GM19239 (cell line): ENCODE data around the gene KIRREL3.

Experiments
- DNase-seq: peaks from one replicate; pipeline ENCODE4 v3.0.0; 2011; ENCODE audit warnings: low spot score; ENCODE audit not compliant: insufficient read length
- FAIRE-seq: peaks from 2 replicates; lab custom pipeline; 2011; peaks lifted over from hg19 to GRCh38; lab: Jason Lieb, UNC

The KIRREL3 gene

DNA sequence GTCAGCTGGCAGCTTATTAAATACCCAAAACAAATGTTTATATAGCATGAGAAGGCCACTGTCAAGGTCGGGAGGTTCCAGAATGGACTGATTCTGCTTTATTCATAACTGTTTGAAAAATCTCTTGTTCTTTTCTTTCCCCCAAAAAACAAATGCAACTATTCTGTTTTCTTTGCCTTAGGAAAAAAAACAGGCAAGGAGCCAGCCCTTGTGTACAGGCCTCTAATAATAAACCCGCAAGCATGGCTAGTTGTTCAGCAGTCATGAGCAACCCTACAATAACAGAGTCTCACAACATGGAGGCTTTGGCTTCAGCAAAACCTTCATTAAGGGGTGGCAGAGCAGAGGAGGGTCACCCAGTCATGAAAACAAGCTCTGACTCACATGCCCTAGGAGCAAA lies 191.7 kb downstream of the KIRREL3 start:
- FAIRE-seq (no peak), DNase-seq (no peak)

DNA sequence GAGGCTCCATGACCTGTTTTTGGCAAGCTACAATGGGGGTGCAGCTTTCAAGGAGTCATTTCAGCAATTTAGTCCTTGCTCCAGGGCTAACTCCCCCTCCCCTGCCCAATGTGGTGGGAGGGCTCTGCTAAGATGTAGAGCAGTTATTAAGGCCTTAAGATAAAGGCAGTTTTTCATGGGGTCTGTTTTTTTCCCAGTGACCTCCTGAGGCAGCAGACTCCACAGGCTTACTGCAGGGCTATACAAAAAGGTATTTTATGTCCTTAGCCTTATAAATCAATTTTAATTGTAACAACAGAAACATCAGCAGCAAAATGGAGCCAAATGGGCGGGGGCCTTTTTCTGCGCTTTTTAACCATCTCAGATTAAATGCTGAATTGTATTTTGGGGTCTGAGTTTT lies 192.3 kb downstream of the KIRREL3 start:
- DNase-seq (no peak), FAIRE-seq (no peak)

DNA sequence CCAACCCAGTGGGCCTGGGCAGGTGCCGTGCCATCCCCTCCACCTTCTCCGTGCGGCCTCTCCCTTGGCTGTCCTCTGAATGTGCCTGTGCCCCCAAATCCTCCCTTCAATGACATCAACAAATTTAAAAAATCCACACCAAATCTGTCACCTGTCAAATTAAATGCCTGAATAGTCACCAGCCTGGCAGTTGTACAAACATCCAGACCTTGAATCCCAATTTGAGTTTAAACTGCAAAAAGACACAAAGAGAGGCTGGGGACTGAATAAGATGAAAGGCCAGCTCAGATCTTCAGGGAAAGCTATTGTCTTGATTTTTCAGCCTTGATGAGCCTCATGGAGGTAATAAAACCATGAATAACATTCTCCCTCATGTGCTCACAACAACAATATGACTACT lies 194.7 kb downstream of the KIRREL3 start:
- DNase-seq (no peak), FAIRE-seq (no peak)

GRCh38 chr11:126804363-126804762 lies 196.2 kb downstream of the KIRREL3 start:
- DNase-seq (no peak), FAIRE-seq (no peak)

GRCh38 chr11:126800009-126800408 lies 200.6 kb downstream of the KIRREL3 start:
- FAIRE-seq (no peak), DNase-seq (no peak)

DNA sequence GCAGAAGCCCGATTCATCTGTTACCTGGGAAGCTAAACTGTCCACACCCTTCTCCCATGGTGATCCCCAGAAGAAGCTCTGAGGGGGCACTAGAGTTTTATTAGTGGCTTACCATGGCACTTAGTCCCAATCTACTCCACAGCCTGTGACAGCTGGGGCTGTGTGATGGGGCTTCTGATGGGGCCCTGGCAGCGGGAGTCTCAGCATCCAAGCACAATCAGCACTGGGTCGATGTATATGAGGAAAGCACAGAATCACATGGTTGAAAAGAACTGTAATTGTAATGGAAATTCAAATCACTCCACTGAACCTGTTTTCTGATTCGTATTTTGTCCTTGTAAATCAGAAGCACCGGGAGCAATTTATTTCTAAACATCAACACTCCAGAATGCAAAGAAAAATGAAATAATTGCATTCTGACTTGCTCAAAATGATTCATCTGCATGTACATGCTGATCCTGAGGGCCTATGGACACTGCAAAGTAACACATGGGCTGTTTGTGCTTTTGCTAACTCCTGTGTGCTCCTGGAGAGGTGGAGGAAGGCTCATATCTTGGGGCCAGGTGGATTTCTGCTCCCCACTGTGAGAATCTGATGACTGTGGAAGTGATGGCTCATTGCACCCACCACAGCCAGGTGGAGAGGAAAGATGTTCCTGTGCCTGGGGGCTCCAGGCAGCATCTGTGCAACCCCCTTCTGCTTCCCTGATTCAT lies 203.0 kb downstream of the KIRREL3 start:
- no peak for DNase-seq
- no peak for FAIRE-seq

- FAIRE-seq (no peak), DNase-seq (no peak)
Measured at GRCh38 chr11:126793596-126793995, 207.0 kb downstream of the KIRREL3 start.

- no peak for FAIRE-seq
- DNase-seq = no peak
Measured at GRCh38 chr11:126791991-126792390, 208.6 kb downstream of the KIRREL3 start.

DNA sequence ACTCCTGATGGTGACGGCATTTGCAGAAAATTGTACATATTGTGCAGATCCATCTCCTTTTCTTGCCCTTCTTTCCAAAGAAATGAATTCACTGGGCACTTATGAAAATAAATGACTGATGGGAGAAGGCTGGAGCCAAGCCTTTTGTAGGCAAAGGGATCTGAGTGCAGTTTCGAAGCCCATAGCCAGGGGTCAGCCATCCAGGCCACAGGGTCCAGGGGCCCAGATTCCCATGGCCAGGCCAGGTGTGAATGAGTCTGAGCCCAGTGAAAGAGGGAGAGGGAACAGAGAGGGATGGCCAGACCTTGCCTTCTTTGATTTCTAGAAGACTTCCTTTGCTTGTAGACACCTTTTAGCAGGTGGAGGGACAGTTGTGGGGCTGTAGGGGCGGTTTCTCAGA lies 209.1 kb downstream of the KIRREL3 start:
- no peak for FAIRE-seq
- no peak for DNase-seq

- no peak for FAIRE-seq
- DNase-seq = no peak
Measured at GRCh38 chr11:126790550-126791081, 210.0 kb downstream of the KIRREL3 start.

- no peak for FAIRE-seq
- no peak for DNase-seq
Measured at GRCh38 chr11:126782810-126783209, 217.8 kb downstream of the KIRREL3 start.

GRCh38 chr11:126781942-126782341 lies 218.6 kb downstream of the KIRREL3 start:
- FAIRE-seq = no peak
- DNase-seq = no peak

GRCh38 chr11:126776119-126776518 lies 224.5 kb downstream of the KIRREL3 start:
- DNase-seq = no peak
- no peak for FAIRE-seq

DNA sequence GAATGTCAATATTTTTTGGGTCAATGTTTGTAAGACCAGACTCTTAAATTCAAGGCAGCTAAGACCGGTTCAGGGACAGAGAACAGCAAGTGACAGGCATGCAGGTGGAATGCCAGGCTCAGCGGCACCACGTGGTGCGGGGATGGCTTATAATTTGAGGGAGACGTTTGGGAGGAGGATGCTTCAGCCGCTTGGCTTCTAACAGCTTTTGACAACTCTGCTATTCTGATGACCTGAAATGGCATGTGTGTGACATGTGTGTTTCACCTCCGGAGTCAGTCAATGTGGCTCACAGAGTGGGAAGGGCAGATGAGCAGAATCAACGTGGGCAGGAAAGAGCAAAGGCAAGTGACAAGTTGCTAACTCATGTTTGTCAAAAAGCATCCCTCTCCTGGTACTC lies 228.3 kb downstream of the KIRREL3 start:
- FAIRE-seq = no peak
- DNase-seq = no peak

DNA sequence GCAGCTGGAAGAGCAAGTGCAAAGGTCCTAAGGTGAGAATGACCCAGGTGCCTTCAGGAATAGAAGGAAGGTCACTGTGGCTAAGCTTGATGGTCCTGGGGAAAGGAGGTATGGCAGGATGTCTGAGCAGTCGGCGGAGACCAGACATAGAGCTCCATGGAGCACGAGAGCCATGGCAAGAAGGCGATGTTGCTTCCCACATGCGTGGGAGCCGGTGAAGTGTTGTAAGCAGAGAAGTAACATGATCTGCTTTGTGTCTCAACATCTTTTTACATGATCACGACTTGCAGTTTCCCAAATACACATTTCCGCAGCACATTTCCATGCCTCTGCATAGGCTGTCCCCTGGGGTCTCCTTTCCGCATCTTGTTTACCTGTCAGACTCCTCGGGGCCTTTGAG lies 231.9 kb downstream of the KIRREL3 start:
- FAIRE-seq (no peak), DNase-seq (no peak)

- DNase-seq (no peak), FAIRE-seq (no peak)
Measured at GRCh38 chr11:126766440-126766839, 234.1 kb downstream of the KIRREL3 start.

DNA sequence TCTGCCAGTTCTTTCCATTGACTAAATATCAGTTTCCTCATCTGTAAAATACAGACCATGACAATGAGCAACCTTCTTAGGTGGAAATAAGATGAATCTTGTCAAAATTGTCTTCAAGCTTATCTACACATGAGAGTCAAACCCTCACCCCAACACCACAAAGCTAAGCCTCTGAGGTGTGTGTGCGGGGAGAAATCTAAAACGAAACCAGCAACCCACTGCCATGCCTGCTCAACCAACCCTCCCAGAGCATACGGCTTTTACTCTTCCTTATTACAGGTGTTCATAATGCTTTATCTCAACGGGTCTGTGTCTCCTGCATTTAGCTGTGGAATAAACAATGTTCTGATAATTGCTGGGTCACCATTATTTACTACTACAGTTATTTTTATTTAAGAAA lies 235.4 kb downstream of the KIRREL3 start:
- DNase-seq (no peak), FAIRE-seq (no peak)

DNA sequence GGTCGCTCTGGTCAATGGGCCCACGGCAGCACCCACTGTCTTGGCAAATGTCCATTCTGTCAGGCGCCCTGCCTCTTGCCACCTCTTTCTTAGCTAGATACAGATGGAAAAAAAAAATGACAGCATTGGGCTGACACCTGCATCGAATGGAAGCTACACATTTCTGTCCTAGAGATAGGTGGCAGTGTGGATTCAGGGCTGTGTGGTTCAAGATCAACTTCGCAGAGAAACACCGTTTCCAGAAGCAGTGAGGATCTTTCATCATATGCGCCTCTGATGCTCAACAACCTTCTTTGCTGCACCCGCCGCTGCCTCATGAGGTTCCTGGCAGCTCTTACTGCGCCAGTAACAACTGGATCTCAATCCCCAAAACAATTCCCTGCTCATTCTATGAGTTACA lies 236.3 kb downstream of the KIRREL3 start:
- no peak for FAIRE-seq
- no peak for DNase-seq

- DNase-seq = no peak
- FAIRE-seq = no peak
Measured at GRCh38 chr11:126756855-126757254, 243.7 kb downstream of the KIRREL3 start.

DNA sequence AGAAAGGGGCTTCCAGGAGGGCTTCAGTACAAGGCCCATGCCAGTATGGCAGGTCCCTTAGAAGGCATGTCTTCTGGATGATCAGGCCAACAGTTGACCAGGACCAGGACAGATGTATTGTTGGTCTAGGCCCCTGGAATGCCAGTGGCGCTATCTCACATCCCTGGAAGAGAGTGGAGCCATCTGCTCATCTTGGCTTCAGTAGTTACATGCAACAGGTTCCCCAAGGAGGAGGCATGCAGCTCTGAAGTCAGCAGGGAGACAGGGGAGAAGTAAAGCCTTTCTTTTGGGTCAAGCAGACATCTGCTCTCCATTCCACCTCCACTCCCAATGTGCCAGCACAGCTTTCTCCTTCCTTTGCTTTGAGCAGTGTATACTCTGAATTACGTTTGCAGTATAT lies 244.1 kb downstream of the KIRREL3 start:
- FAIRE-seq (no peak), DNase-seq (no peak)

DNA sequence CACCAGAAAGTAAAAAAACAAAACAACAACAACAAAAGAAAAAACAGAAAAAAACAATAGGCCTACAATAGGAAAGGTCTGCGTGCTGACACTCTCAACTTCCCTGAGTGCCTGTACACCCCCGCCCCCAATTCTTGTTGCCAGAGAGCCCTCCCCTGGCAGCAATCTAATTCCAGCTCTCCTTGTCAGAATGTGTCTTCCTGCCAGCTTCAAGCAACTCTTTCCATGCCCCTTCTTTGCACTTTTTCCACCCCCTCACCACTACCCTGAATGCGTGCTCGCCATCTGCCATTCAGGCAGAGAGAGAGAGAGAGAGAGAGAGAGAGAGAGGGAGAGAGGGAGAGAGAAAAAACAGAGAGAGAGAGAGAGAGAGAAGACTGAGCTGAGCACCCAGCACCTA lies 245.0 kb downstream of the KIRREL3 start:
- DNase-seq = no peak
- no peak for FAIRE-seq
